Prostate gland (tissue), 2 donors: ENCODE data around the gene PRKG1.

Experiments used
- CTCF ChIP-seq, 4 experiments: fragments of 200-600 bp in 2 of 4; fragments of 450-650 bp in 2 of 4; sonication (generic) in 2 of 4; IDR thresholded peaks; 1 replicate in 3 of 4; 2 replicates in 1 of 4; pipeline ENCODE4 v1.5.1; 2016 to 2019; ENCODE audit warnings: antibody characterized with exemption in 4 of 4, mild to moderate bottlenecking in 2 of 4, moderate library complexity in 2 of 4
- POLR2A ChIP-seq: fragments of 450-650 bp; IDR thresholded peaks from one replicate; pipeline ENCODE4 v1.6.1; 2016; ENCODE audit warnings: antibody characterized with exemption, mild to moderate bottlenecking
- POLR2AphosphoS5 ChIP-seq: sonication (generic); formaldehyde crosslinking; IDR thresholded peaks from one replicate; pipeline ENCODE4 v1.6.1; 2017; ENCODE audit warnings: antibody characterized with exemption

- no peak for TF ChIP-seq POLR2A
- no peak for TF ChIP-seq CTCF (IDR thresholded peaks at IDR 0.05)
- no peak for TF ChIP-seq POLR2AphosphoS5
These were observed 778.0 kb downstream of the PRKG1 start for GRCh38 chr10:51852297-51852696.
